ENCODE measurements around the gene SERAC1. TPM values are rescaled to one million over a fixed set of nuclear protein-coding genes. Genes with fewer than 3 reads are reported as not detected.

Gene SERAC1
- total RNA-seq, 1 donor from 2014 or later = 9.3 TPM

GRCh38 chr6:158165919-158166416 lies 2.1 kb downstream of the SERAC1 start:
- Histone ChIP-seq H3K9me3 (ENCODE audit: insufficient read depth, low read depth, low read length) (no peaks in the 10 kb centered on the region), H3K27me3 (ENCODE audit: insufficient read depth, low read length) (no peaks in the 10 kb centered on the region), H3K4me2 (ENCODE audit: low read length) (no peak overlapping the region), H3K4me3 (ENCODE audit: insufficient read depth, low read depth, low read length) (no peak overlapping the region), H3K79me2 (ENCODE audit: insufficient read depth, low read length) (peaks cover 43% of the 10 kb centered on the region), H3K27ac (ENCODE audit: low read depth, low read length) (no peak overlapping the region), H3K4me1 (ENCODE audit: insufficient read depth, low read length) (peaks cover 21% of the 10 kb centered on the region), H3K9ac (ENCODE audit: low read length) (no peak overlapping the region), H2AFZ (ENCODE audit: low read depth, low read length) (no peak overlapping the region), H3K36me3 (ENCODE audit: insufficient read depth, low read length) (no peaks in the 10 kb centered on the region), H4K20me1 (ENCODE audit: insufficient read depth, low read length) (peaks cover 3% of the 10 kb centered on the region)
- FAIRE-seq = no peak
- no peaks in the 10 kb centered on the region for H3K27me3 Mint-ChIP-seq (ENCODE audit: low read depth, unreplicated experiment)
- no peak for DNase-seq (ENCODE audit: low read depth)
- H3K27ac Mint-ChIP-seq (ENCODE audit: unreplicated experiment) = no peak overlapping the region
- H3K9me3 Mint-ChIP-seq (ENCODE audit: unreplicated experiment) = no peaks in the 10 kb centered on the region
- peaks cover 28% of the 10 kb centered on the region for H3K4me1 Mint-ChIP-seq (ENCODE audit: low read depth, unreplicated experiment)
- no peak overlapping the region for H3K4me3 Mint-ChIP-seq (ENCODE audit: unreplicated experiment)
- no peaks in the 10 kb centered on the region for H3K36me3 Mint-ChIP-seq (ENCODE audit: low read depth, unreplicated experiment)
- TF ChIP-seq EZH2 (IDR thresholded peaks at IDR 0.05; ENCODE audit: insufficient read depth, low read length) (no peak), CTCF (IDR thresholded peaks at IDR 0.05; ENCODE audit: insufficient read depth, low read depth, low read length) (no peak)

DNA sequence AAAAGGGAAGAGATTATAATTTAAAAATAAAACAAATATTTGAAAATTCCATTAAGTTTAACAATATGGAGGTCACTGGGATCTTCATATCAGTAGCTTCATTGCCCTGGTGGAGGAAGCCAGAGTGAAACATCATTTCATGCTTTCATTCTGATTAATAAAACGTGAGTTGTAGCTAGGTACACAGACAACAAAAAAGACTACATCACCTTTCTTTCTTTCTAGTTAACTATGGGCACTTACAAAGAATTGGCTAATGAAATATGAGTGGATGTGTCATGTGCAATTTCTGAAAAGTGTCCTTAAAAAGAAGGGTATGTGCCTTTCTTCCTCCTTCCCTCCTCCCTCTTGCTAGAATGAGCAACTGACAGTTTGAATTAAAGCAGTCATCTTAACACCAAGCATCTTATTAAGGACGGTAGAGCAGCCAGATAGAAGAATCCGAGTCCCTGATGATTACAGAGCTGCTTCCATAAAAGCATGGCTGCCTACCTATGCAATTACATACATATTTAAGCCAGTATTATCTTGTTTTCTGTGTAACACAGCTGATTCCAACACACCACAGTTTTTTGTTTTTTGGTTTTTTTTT lies 3.4 kb downstream of the SERAC1 start:
- DNase-seq (ENCODE audit: low read depth) = no peak
- peaks cover 13% of the 10 kb centered on the region for H3K4me1 ChIP-seq (ENCODE audit: insufficient read depth, low read length)
- Mint-ChIP-seq H3K4me3 (ENCODE audit: unreplicated experiment) (no peak overlapping the region), H3K4me1 (ENCODE audit: low read depth, unreplicated experiment) (peaks cover 20% of the 10 kb centered on the region), H3K9me3 (ENCODE audit: unreplicated experiment) (no peaks in the 10 kb centered on the region), H3K27ac (ENCODE audit: unreplicated experiment) (no peak overlapping the region), H3K27me3 (ENCODE audit: low read depth, unreplicated experiment) (no peaks in the 10 kb centered on the region), H3K36me3 (ENCODE audit: low read depth, unreplicated experiment) (no peaks in the 10 kb centered on the region)
- H3K9me3 ChIP-seq (ENCODE audit: insufficient read depth, low read depth, low read length) = no peaks in the 10 kb centered on the region
- H3K36me3 ChIP-seq (ENCODE audit: insufficient read depth, low read length) = no peaks in the 10 kb centered on the region
- TF ChIP-seq CTCF (IDR thresholded peaks at IDR 0.05; ENCODE audit: insufficient read depth, low read depth, low read length) (no peak), EZH2 (IDR thresholded peaks at IDR 0.05; ENCODE audit: insufficient read depth, low read length) (no peak)
- no peak overlapping the region for H3K4me2 ChIP-seq (ENCODE audit: low read length)
- no peak overlapping the region for H3K4me3 ChIP-seq (ENCODE audit: insufficient read depth, low read depth, low read length)
- no peak for FAIRE-seq
- H3K27ac ChIP-seq (ENCODE audit: low read depth, low read length) = no peak overlapping the region
- H3K27me3 ChIP-seq (ENCODE audit: insufficient read depth, low read length) = no peaks in the 10 kb centered on the region
- no peak overlapping the region for H3K9ac ChIP-seq (ENCODE audit: low read length)
- peaks cover 3% of the 10 kb centered on the region for H4K20me1 ChIP-seq (ENCODE audit: insufficient read depth, low read length)
- H2AFZ ChIP-seq (ENCODE audit: low read depth, low read length) = no peak overlapping the region
- H3K79me2 ChIP-seq (ENCODE audit: insufficient read depth, low read length) = peaks cover 47% of the 10 kb centered on the region

DNA sequence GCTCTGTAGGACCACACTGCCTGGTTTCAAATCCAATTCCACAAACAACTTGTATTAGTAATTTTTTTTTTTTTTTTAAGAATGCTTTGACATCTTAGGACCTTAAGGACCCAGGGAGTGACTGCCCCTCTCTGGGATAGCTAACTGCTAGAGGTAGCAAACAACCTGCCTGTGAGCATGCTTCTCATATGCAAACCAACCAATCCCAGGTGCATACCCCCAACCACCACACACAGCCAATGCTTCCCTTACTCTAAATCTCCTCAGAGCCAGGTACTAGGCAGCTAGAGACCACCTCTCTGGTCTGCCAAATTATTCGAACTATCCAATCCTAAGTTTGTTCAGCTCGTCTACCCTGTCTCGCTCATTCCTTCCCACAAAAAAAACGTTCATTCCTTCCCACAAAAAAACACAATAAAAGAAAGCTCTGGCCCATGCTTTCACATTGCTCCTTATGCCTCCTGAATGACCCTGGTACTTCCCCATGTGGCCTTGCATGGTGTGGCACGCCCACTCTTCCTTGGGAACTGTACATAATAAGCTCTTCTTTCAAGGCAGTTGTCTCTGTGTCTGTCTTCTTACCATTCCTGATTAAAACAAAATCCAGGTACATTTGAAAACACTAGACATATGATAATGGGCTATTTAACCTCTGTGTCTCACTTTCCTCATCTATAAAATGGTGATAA lies 6.4 kb downstream of the SERAC1 start:
- Histone ChIP-seq H3K36me3 (ENCODE audit: insufficient read depth, low read length) (no peaks in the 10 kb centered on the region), H3K79me2 (ENCODE audit: insufficient read depth, low read length) (peaks cover 36% of the 10 kb centered on the region), H3K9ac (ENCODE audit: low read length) (no peak overlapping the region), H3K4me3 (ENCODE audit: insufficient read depth, low read depth, low read length) (no peak overlapping the region), H4K20me1 (ENCODE audit: insufficient read depth, low read length) (peaks cover under 1% of the 10 kb centered on the region), H3K4me2 (ENCODE audit: low read length) (no peak overlapping the region), H3K27me3 (ENCODE audit: insufficient read depth, low read length) (no peaks in the 10 kb centered on the region), H2AFZ (ENCODE audit: low read depth, low read length) (no peak overlapping the region), H3K27ac (ENCODE audit: low read depth, low read length) (no peak overlapping the region), H3K9me3 (ENCODE audit: insufficient read depth, low read depth, low read length) (no peaks in the 10 kb centered on the region), H3K4me1 (ENCODE audit: insufficient read depth, low read length) (peaks cover 6% of the 10 kb centered on the region)
- H3K36me3 Mint-ChIP-seq (ENCODE audit: low read depth, unreplicated experiment) = peaks cover 2% of the 10 kb centered on the region
- DNase-seq (ENCODE audit: low read depth) (no peak), FAIRE-seq (no peak)
- H3K9me3 Mint-ChIP-seq (ENCODE audit: unreplicated experiment) = no peaks in the 10 kb centered on the region
- TF ChIP-seq CTCF (IDR thresholded peaks at IDR 0.05; ENCODE audit: insufficient read depth, low read depth, low read length) (no peak), EZH2 (IDR thresholded peaks at IDR 0.05; ENCODE audit: insufficient read depth, low read length) (no peak)
- H3K4me3 Mint-ChIP-seq (ENCODE audit: unreplicated experiment) = no peak overlapping the region
- peak overlapping the region; percentile 30 for H3K27ac Mint-ChIP-seq (ENCODE audit: unreplicated experiment)
- H3K27me3 Mint-ChIP-seq (ENCODE audit: low read depth, unreplicated experiment) = no peaks in the 10 kb centered on the region
- H3K4me1 Mint-ChIP-seq (ENCODE audit: low read depth, unreplicated experiment) = peaks cover 16% of the 10 kb centered on the region

All from astrocyte (in vitro differentiated cells and primary cell).